Esophagus muscularis mucosa (tissue), 3 donors: Measurements from ENCODE around the gene RFTN1.

Source experiments
- CTCF ChIP-seq, 3 experiments: fragments of 200-600 bp in 2 of 3; fragments of 450-650 bp in 1 of 3; sonication (generic) in 2 of 3; IDR thresholded peaks; one replicate each; pipeline ENCODE4 v1.5.1; 2017 to 2019; ENCODE audit warnings: antibody characterized with exemption in 3 of 3, mild to moderate bottlenecking in 2 of 3, moderate library complexity in 1 of 3
- POLR2A ChIP-seq: fragments of 450-650 bp; IDR thresholded peaks from one replicate; pipeline ENCODE4 v1.6.1; 2017; ENCODE audit warnings: antibody characterized with exemption, moderate library complexity, mild to moderate bottlenecking, low read depth
- POLR2AphosphoS5 ChIP-seq, 2 donors: sonication (generic); formaldehyde crosslinking; IDR thresholded peaks; one replicate each; pipeline ENCODE4 v1.6.1; 2017; ENCODE audit warnings: antibody characterized with exemption in 2 of 2

GRCh38 chr3:16496408-16497222 lies 16.9 kb downstream of the RFTN1 start:
- TF ChIP-seq CTCF (IDR thresholded peaks at IDR 0.05) (no peak), POLR2A (no peak), POLR2AphosphoS5 (IDR thresholded peaks at IDR 0.05) (no peak)
